DOHH2 (cell line): ENCODE results near the gene NOL9.

Experiments used
- EZH2phosphoT487 ChIP-seq: fragments of 200-600 bp; sonication (generic); IDR thresholded peaks from 2 replicates; pipeline ENCODE4 v1.6.1; 2017; ENCODE audit warnings: borderline replicate concordance, mild to moderate bottlenecking, antibody characterized with exemption, low read length, moderate library complexity, mixed read lengths
- TF ChIP-seq, protein P1 (sequence below): fragments of 200-600 bp; sonication (generic); IDR thresholded peaks from one replicate; pipeline ENCODE4 v1.5.1; 2014; ENCODE audit warnings: antibody characterized with exemption, mild to moderate bottlenecking, low read depth, low read length; ENCODE audit not compliant: poor library complexity, severe bottlenecking

- TF ChIP-seq, protein P1, sequence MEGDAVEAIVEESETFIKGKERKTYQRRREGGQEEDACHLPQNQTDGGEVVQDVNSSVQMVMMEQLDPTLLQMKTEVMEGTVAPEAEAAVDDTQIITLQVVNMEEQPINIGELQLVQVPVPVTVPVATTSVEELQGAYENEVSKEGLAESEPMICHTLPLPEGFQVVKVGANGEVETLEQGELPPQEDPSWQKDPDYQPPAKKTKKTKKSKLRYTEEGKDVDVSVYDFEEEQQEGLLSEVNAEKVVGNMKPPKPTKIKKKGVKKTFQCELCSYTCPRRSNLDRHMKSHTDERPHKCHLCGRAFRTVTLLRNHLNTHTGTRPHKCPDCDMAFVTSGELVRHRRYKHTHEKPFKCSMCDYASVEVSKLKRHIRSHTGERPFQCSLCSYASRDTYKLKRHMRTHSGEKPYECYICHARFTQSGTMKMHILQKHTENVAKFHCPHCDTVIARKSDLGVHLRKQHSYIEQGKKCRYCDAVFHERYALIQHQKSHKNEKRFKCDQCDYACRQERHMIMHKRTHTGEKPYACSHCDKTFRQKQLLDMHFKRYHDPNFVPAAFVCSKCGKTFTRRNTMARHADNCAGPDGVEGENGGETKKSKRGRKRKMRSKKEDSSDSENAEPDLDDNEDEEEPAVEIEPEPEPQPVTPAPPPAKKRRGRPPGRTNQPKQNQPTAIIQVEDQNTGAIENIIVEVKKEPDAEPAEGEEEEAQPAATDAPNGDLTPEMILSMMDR, result no peak
- no peak for TF ChIP-seq EZH2phosphoT487
These were observed 47.3 kb downstream of the NOL9 start for GRCh38 chr1:6507037-6507428.
